B cell (primary cell): ENCODE measurements around the gene PSMD9. TPM values are rescaled to one million over a fixed set of nuclear protein-coding genes. Genes with fewer than 3 reads are reported as not detected.

Experiments
- ATAC-seq: fragments of 200-7000 bp; cut with Tn5 transposase; one replicate; pipeline ENCODE4 v1.10.0; 2021; ENCODE audit warnings: low read depth, mild to moderate bottlenecking, moderate number of reproducible peaks, moderate library complexity
- CTCF ChIA-PET: fragments of 350-600 bp; sonication (Branson Sonifier 250); formaldehyde crosslinking; loops from one replicate; lab custom pipeline; 2021; ENCODE audit warnings: antibody characterized with exemption, inconsistent platforms; lab: Charles Lee
- POLR2A ChIA-PET: fragments of 350-600 bp; sonication (Branson Sonifier 250); formaldehyde crosslinking; loops from one replicate; lab custom pipeline; 2021; ENCODE audit warnings: antibody characterized with exemption; lab: Charles Lee
- DNase-seq: peaks from one replicate; pipeline ENCODE4 v3.0.0; 2013
- H2AFZ ChIP-seq: 2 replicates; pipeline ENCODE4 v1.6.1; 2012; ENCODE audit warnings: mild to moderate bottlenecking, low read depth, low read length; ENCODE audit not compliant: insufficient read depth, poor library complexity, severe bottlenecking
- H3K27ac ChIP-seq, 2 donors: 1 replicate in 1 of 2; 2 replicates in 1 of 2; pipeline ENCODE4 v1.5.1; 2012 to 2013; ENCODE audit warnings: low read length in 2 of 2, mild to moderate bottlenecking in 2 of 2, moderate library complexity in 1 of 2
- H3K27me3 ChIP-seq, 4 experiments: fragments of 200-600 bp in 1 of 4; sonication (generic) in 1 of 4; replicated peaks in 1 of 4; 1 replicate in 2 of 4; 2 replicates in 2 of 4; pipeline versions ENCODE4 v1.6.1 to v1.7.0; 2013 to 2016; ENCODE audit warnings: low read length in 3 of 4, mild to moderate bottlenecking in 2 of 4, mixed read lengths in 1 of 4, moderate library complexity in 1 of 4; ENCODE audit not compliant: insufficient read depth in 4 of 4, control insufficient read depth in 3 of 4; ENCODE audit errors: control extremely low read depth in 1 of 4
- H3K36me3 ChIP-seq, 2 experiments: replicated peaks in 1 of 2; 1 replicate in 1 of 2; 2 replicates in 1 of 2; pipeline versions ENCODE4 v1.6.1 to v1.7.1; 2013; ENCODE audit warnings: low read length in 1 of 2; ENCODE audit not compliant: insufficient read depth in 2 of 2, control insufficient read depth in 1 of 2; ENCODE audit errors: control extremely low read depth in 1 of 2, extremely low read depth in 1 of 2
- H3K4me1 ChIP-seq, 2 donors: fragments of 200-600 bp in 1 of 2; sonication (generic) in 1 of 2; 1 replicate in 1 of 2; 2 replicates in 1 of 2; pipeline versions ENCODE4 v1.5.1 to v1.6.1; 2013 to 2017; ENCODE audit warnings: low read length in 2 of 2; ENCODE audit not compliant: control insufficient read depth in 2 of 2, insufficient read depth in 2 of 2
- H3K4me2 ChIP-seq: replicated peaks from 2 replicates; pipeline ENCODE3; 2012; ENCODE audit warnings: mild to moderate bottlenecking, low read depth, low read length; ENCODE audit not compliant: poor library complexity, severe bottlenecking
- H3K4me3 ChIP-seq, 5 experiments: fragments of 200-600 bp in 1 of 5; sonication (generic) in 1 of 5; 1 replicate in 3 of 5; 2 replicates in 2 of 5; pipeline versions ENCODE4 v1.5.1 to v1.7.0; 2011 to 2016; ENCODE audit warnings: low read length in 4 of 5, mild to moderate bottlenecking in 4 of 5, low read depth in 2 of 5, control low read depth in 1 of 5, moderate library complexity in 1 of 5; ENCODE audit not compliant: insufficient read depth in 1 of 5; ENCODE audit errors: control extremely low read depth in 1 of 5, extremely low read depth in 1 of 5
- H3K79me2 ChIP-seq: fragments of 200-600 bp; sonication (generic); one replicate; pipeline ENCODE4 v1.6.0; 2016; ENCODE audit warnings: low read length; ENCODE audit not compliant: control insufficient read depth, insufficient read depth
- H3K9ac ChIP-seq: fragments of 200-600 bp; sonication (generic); 2 replicates; pipeline ENCODE4 v1.6.1; 2017; ENCODE audit warnings: mild to moderate bottlenecking, low read length, moderate library complexity
- H3K9me3 ChIP-seq, 3 donors: one replicate each; pipeline versions ENCODE4 v1.6.1 to v1.7.1; 2013; ENCODE audit warnings: low read length in 2 of 3; ENCODE audit not compliant: control insufficient read depth in 2 of 3, insufficient read depth in 1 of 3; ENCODE audit errors: control extremely low read depth in 1 of 3
- H4K20me1 ChIP-seq: 2 replicates; pipeline ENCODE4 v1.6.0; 2012; ENCODE audit warnings: mild to moderate bottlenecking, low read length; ENCODE audit not compliant: insufficient read depth, control insufficient read depth, poor library complexity, severe bottlenecking
- H3K27ac Mint-ChIP-seq: one replicate; pipeline ENCODE4 v1.8.0; 2021; ENCODE audit warnings: mixed read lengths
- H3K27me3 Mint-ChIP-seq: one replicate; pipeline ENCODE4 v1.8.0; 2021; ENCODE audit warnings: mixed read lengths
- H3K4me1 Mint-ChIP-seq: one replicate; pipeline ENCODE4 v1.8.0; 2021; ENCODE audit warnings: mixed read lengths
- H3K4me3 Mint-ChIP-seq: one replicate; pipeline ENCODE4 v1.8.0; 2021; ENCODE audit warnings: mixed read lengths
- H3K9me3 Mint-ChIP-seq: one replicate; pipeline ENCODE4 v1.8.0; 2022; ENCODE audit warnings: mixed read lengths; ENCODE audit not compliant: insufficient read depth
- CTCF ChIP-seq: fragments of 200-600 bp; IDR thresholded peaks from one replicate; pipeline ENCODE4 v1.8.0; 2022; ENCODE audit warnings: antibody characterized with exemption, mild to moderate bottlenecking
- EZH2 ChIP-seq: IDR thresholded peaks from 2 replicates; pipeline ENCODE4 v1.6.1; 2012; ENCODE audit warnings: borderline replicate concordance, low read depth, mild to moderate bottlenecking, moderate library complexity, low read length; ENCODE audit not compliant: insufficient read depth, poor library complexity, severe bottlenecking
- WGBS: methylation state at CpG from one replicate; pipeline ENCODE4 v1.1.5; 2013; ENCODE audit warnings: missing lambda C conversion rate; ENCODE audit not compliant: insufficient coverage; 5-methylcytosine and 5-hydroxymethylcytosine counted together
- intact Hi-C: fragments of 100-400 bp; cut with micrococcal nuclease; formaldehyde crosslinking; loops from one replicate; pipeline ENCODE4 v1.10.0; 2022
- polyA plus RNA-seq: library from polyadenylated mRNA; depleted of rRNA; stranded (reverse); fragments of >200 nt; gene quantifications from 2 replicates; pipeline ENCODE4 v1.2.3, GENCODE V29; 2012
- total RNA-seq, 2 donors: library from RNA; stranded (reverse); fragments of 120-200 nt in 1 of 2; gene quantifications; 1 replicate in 1 of 2; 2 replicates in 1 of 2; pipeline versions ENCODE4 v1.2.3 to v1.2.4, GENCODE V29; 2013 to 2022

PSMD9 gene
- total and polyA plus RNA-seq, 2 donors (not counting 1 experiment from before 2014, with no cell fraction given): 37.1 to 83.4 TPM

GRCh38 chr12:121932914-121933521 lies 44.4 kb downstream of the PSMD9 start:
- Mint-ChIP-seq H3K27me3 (no peaks in the 10 kb centered on the region), H3K9me3 (no peaks in the 10 kb centered on the region), H3K4me1 (peaks cover 28% of the 10 kb centered on the region), H3K27ac (no peak overlapping the region), H3K4me3 (no peak overlapping the region)
- CTCF ChIA-PET: no interaction called here
- no peaks in the 10 kb centered on the region for H3K79me2 ChIP-seq
- no peak overlapping the region for H3K4me3 ChIP-seq
- H4K20me1 ChIP-seq: no peaks in the 10 kb centered on the region
- TF ChIP-seq EZH2 (no peak), CTCF (no peak)
- no peak overlapping the region for H3K27ac ChIP-seq
- H3K9me3 ChIP-seq: peaks cover 0 to 5% (median 0%) of the 10 kb centered on the region in 3 donors
- no peak overlapping the region for H2AFZ ChIP-seq
- H3K4me2 ChIP-seq: no peak overlapping the region
- ATAC-seq (no peak), DNase-seq (no peak)
- no peak overlapping the region for H3K9ac ChIP-seq
- POLR2A ChIA-PET: no interaction called here
- H3K4me1 ChIP-seq: peaks cover 14 to 18% of the 10 kb centered on the region in 2 donors
- 96% methylated on average over 3 of the region's 4 CpGs for WGBS
- no peaks in the 10 kb centered on the region for H3K27me3 ChIP-seq
- intact Hi-C loops: no loop called here
- no peaks in the 10 kb centered on the region for H3K36me3 ChIP-seq

GRCh38 chr12:121933522-121934308 lies 45.1 kb downstream of the PSMD9 start:
- Histone ChIP-seq H4K20me1 (no peaks in the 10 kb centered on the region), H3K4me1 (peaks cover 13 to 15% of the 10 kb centered on the region in 2 donors), H2AFZ (no peak overlapping the region), H3K79me2 (no peaks in the 10 kb centered on the region), H3K4me2 (no peak overlapping the region), H3K27ac (no peak overlapping the region), H3K9ac (no peak overlapping the region), H3K9me3 (peaks cover 0 to 5% (median 0%) of the 10 kb centered on the region in 3 donors), H3K36me3 (no peaks in the 10 kb centered on the region), H3K4me3 (no peak overlapping the region), H3K27me3 (no peaks in the 10 kb centered on the region)
- ChIA-PET POLR2A (interaction anchor here (0.6 kb wide), 1 partner anchor 1285 kb away, joined by 5 read pairs; no protein-coding TSS in a partner anchor), CTCF (interaction anchor here (1.6 kb wide), 1 partner anchor 17 kb away, joined by 3 read pairs; no protein-coding TSS in a partner anchor)
- H3K27me3 Mint-ChIP-seq: no peaks in the 10 kb centered on the region
- ATAC-seq (no peak), DNase-seq (no peak)
- intact Hi-C loops: no loop called here
- H3K9me3 Mint-ChIP-seq: no peaks in the 10 kb centered on the region
- no peak overlapping the region for H3K27ac Mint-ChIP-seq
- peaks cover 26% of the 10 kb centered on the region for H3K4me1 Mint-ChIP-seq
- WGBS: 99% methylated on average over 15 of the region's 17 CpGs
- H3K4me3 Mint-ChIP-seq: no peak overlapping the region
- TF ChIP-seq CTCF (no peak), EZH2 (no peak)
